Measurements from ENCODE around the gene IQSEC1. TPM values are rescaled to one million over a fixed set of nuclear protein-coding genes. Genes with fewer than 3 reads are reported as not detected.

IQSEC1 gene
- total and polyA plus RNA-seq, 2 of the 8 experiments (the other 6 are each of a cell fraction or from before 2014, with no cell fraction given): 6.8 to 28.8 TPM

DNA sequence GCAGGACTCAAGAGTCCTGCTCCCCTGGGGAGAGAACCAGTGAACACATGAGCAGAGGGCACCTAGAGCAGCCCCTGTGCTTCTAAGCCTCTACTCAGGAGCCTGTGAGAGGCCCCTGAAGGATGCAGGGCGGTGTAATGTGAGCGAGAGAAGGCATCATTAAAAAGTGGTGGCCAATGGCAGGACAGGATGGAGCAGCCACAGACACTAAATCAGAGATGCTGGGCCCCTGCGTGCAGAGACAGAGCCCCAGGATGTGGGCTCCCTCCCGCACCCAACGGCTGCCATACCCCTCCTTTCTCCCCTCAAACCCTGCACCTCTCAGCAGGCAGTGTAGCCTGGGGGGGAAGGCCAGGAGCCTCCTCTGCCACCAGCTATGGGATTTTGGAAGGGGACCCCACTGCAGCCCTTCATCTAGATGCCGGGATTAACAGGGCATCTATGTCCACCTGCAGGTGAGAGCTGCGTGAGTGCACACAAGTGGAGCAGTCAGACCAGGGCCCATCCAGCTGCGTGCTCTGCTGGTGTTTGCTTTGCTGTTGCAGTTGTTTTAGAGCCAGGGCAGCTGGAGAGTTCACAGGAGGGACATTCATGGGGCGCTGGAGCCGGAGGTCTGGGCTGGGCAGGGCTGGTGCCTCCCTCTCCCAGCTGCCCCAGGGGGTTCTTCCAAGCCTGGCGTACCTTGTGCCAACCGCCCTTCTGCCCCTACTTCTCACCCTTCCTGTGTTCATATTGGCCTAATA, 5.1 kb upstream of the IQSEC1 start:
- no peak overlapping the region for H2BK120ac ChIP-seq (replicated peaks; ENCODE audit: low read depth, low read length)
- H3K23me2 ChIP-seq (ENCODE audit: low read depth, low read length): no peaks in the 10 kb centered on the region; the same call in 1 of the 2 replicates
- no peak overlapping the region for H3K56ac ChIP-seq (replicated peaks; ENCODE audit: insufficient read length, low read depth, low read length)
- H2BK20ac ChIP-seq (ENCODE audit: low read length): no peak overlapping the region
- H2AFZ ChIP-seq (ENCODE audit: low read length): no peak overlapping the region
- no peak overlapping the region for H3K4ac ChIP-seq (replicated peaks; ENCODE audit: insufficient read length, low read depth, low read length)
- peaks cover 2 to 3% of the 10 kb centered on the region in 2 experiments for H4K20me1 ChIP-seq (replicated peaks in 1 of 2; ENCODE audit: control insufficient read depth in 1 of 2, insufficient read depth in 2 of 2, low read length in 2 of 2)
- H4K8ac ChIP-seq (ENCODE audit: extremely low read depth, insufficient read depth, low read length): no peak overlapping the region
- H2BK12ac ChIP-seq (ENCODE audit: low read depth, low read length): no peak overlapping the region
- CTCF ChIA-PET (ENCODE audit: partially characterized antibody): interaction anchor here (1.3 kb wide), 1 partner anchor 14 kb away, joined by 6 read pairs; no protein-coding TSS in a partner anchor
- H3K79me2 ChIP-seq (ENCODE audit: control insufficient read depth in 1 of 2, insufficient read depth in 2 of 2, low read length in 2 of 2): no peaks in the 10 kb centered on the region
- H3K4me3 ChIP-seq (ENCODE audit: extremely low read depth in 1 of 4, insufficient read depth in 2 of 4, low read depth in 3 of 4, low read length in 4 of 4): no peak overlapping the region
- H3K23ac ChIP-seq (ENCODE audit: insufficient read length): no peak overlapping the region
- H4K5ac ChIP-seq (ENCODE audit: insufficient read length, low read depth, low read length): no peak overlapping the region
- H3K27ac ChIP-seq (ENCODE audit: low read depth, low read length): no peak overlapping the region
- peaks cover 0 to 8% (median 0%) of the 10 kb centered on the region in 4 experiments; a peak in 3 of 7 replicates for H3K4me1 ChIP-seq (replicated peaks in 1 of 4; ENCODE audit: control insufficient read depth in 3 of 4, insufficient read depth in 4 of 4, low read length in 3 of 4)
- H3K14ac ChIP-seq (ENCODE audit: insufficient read length): no peak overlapping the region
- no peaks in the 10 kb centered on the region for H3K9me3 ChIP-seq (ENCODE audit: insufficient read depth in 2 of 2, low read depth in 1 of 2, low read length in 1 of 2)
- no peaks in the 10 kb centered on the region for H3K79me1 ChIP-seq (ENCODE audit: low read depth, low read length)
- peaks cover 6 to 25% (median 17%) of the 10 kb centered on the region in 4 experiments for H3K27me3 ChIP-seq (replicated peaks in 1 of 4; ENCODE audit: control insufficient read depth in 3 of 4, extremely low read depth in 1 of 4, insufficient read depth in 3 of 4, low read length in 3 of 4)
- H3K9ac ChIP-seq (replicated peaks in 1 of 4; ENCODE audit: extremely low read depth in 1 of 4, low read depth in 3 of 4, low read length in 3 of 4): no peak overlapping the region
- H2BK15ac ChIP-seq (ENCODE audit: low read length): no peak overlapping the region
- H2BK5ac ChIP-seq (ENCODE audit: low read depth, low read length): no peak overlapping the region
- POLR2A ChIA-PET (ENCODE audit: partially characterized antibody): no interaction called here
- FAIRE-seq (no peak), DNase-seq (ENCODE audit: low read depth in 1 of 2, low spot score in 2 of 2) (no peak)
- no peak overlapping the region for H3K4me2 ChIP-seq (ENCODE audit: insufficient read depth in 1 of 2, low read depth in 2 of 2, low read length in 2 of 2)
- H3K36me3 ChIP-seq (ENCODE audit: control insufficient read depth in 2 of 4, insufficient read depth in 4 of 4, low read length in 3 of 4): no peaks in the 10 kb centered on the region
- H2AK5ac ChIP-seq (ENCODE audit: low read depth, low read length): no peak overlapping the region
- no peak overlapping the region for H4K91ac ChIP-seq (replicated peaks; ENCODE audit: insufficient read length, low read length)
- no peak overlapping the region for H3K18ac ChIP-seq (ENCODE audit: extremely low read depth, low read length)
- WGBS, 2 experiments (ENCODE audit: extremely low coverage in 1 of 2, insufficient coverage in 1 of 2, insufficient read length in 1 of 2, insufficient replicate concordance in 2 of 2, low coverage in 1 of 2, low lambda C conversion rate in 2 of 2, missing lambda C conversion rate in 1 of 2): 85% methylated on average over 12 of the region's 12 CpGs; no CpG with 5 or more reads in 1 of the 2 experiments
- TF ChIP-seq, protein P1, sequence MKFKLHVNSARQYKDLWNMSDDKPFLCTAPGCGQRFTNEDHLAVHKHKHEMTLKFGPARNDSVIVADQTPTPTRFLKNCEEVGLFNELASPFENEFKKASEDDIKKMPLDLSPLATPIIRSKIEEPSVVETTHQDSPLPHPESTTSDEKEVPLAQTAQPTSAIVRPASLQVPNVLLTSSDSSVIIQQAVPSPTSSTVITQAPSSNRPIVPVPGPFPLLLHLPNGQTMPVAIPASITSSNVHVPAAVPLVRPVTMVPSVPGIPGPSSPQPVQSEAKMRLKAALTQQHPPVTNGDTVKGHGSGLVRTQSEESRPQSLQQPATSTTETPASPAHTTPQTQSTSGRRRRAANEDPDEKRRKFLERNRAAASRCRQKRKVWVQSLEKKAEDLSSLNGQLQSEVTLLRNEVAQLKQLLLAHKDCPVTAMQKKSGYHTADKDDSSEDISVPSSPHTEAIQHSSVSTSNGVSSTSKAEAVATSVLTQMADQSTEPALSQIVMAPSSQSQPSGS (IDR thresholded peaks at IDR 0.05; ENCODE audit: low read length): no peak
- TF ChIP-seq RBBP5 (IDR thresholded peaks at IDR 0.05; ENCODE audit: borderline replicate concordance, low read depth, low read length) (no peak), GABPA (IDR thresholded peaks at IDR 0.05; ENCODE audit: borderline replicate concordance, insufficient read depth, low read length) (no peak), KDM4A (IDR thresholded peaks at IDR 0.05; ENCODE audit: low read depth, low read length, severe bottlenecking) (no peak), SIRT6 (IDR thresholded peaks at IDR 0.05; ENCODE audit: low read length) (no peak), ZNF274 (IDR thresholded peaks at IDR 0.05; ENCODE audit: borderline replicate concordance, extremely low read depth, low read length) (no peak), TAF1 (IDR thresholded peaks at IDR 0.05; ENCODE audit: low read depth, low read length) (no peak), YY1 (IDR thresholded peaks at IDR 0.05; ENCODE audit: low read depth, low read length) (no peak), NRF1 (IDR thresholded peaks at IDR 0.05; ENCODE audit: low read depth, low read length) (no peak)
- TF ChIP-seq, protein P2, sequence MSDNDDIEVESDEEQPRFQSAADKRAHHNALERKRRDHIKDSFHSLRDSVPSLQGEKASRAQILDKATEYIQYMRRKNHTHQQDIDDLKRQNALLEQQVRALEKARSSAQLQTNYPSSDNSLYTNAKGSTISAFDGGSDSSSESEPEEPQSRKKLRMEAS (IDR thresholded peaks at IDR 0.05): no peak
